Kidney (tissue), 14 donors: ENCODE results near the gene CHST13. TPM values are rescaled to one million over a fixed set of nuclear protein-coding genes. Genes with fewer than 3 reads are reported as not detected.

ENCODE experiments used
- DNase-seq, 5 donors: peaks; one replicate each; pipeline ENCODE4 v3.0.0-alpha.2; 2013 to 2020
- FAIRE-seq: peaks from 2 replicates; lab custom pipeline; 2012; peaks lifted over from hg19 to GRCh38; lab: Jason Lieb, UNC
- H3K27ac ChIP-seq, 2 donors: one replicate each; pipeline ENCODE4 v1.7.0; 2013; ENCODE audit warnings: low read depth in 2 of 2, low read length in 2 of 2, inconsistent platforms in 1 of 2
- H3K27me3 ChIP-seq: one replicate; pipeline ENCODE4 v1.7.1; 2013; ENCODE audit warnings: low read length, inconsistent platforms; ENCODE audit not compliant: control insufficient read depth, insufficient read depth
- H3K36me3 ChIP-seq, 3 donors: one replicate each; pipeline versions ENCODE4 v1.7.0 to v1.7.1; 2013; ENCODE audit warnings: low read length in 3 of 3, control low read depth in 1 of 3, inconsistent platforms in 1 of 3; ENCODE audit not compliant: insufficient read depth in 3 of 3, control insufficient read depth in 2 of 3
- H3K4me1 ChIP-seq, 3 donors: one replicate each; pipeline versions ENCODE4 v1.7.0 to v1.7.1; 2013; ENCODE audit warnings: low read length in 3 of 3, inconsistent platforms in 1 of 3, low read depth in 1 of 3; ENCODE audit not compliant: control insufficient read depth in 2 of 3, insufficient read depth in 2 of 3
- H3K4me3 ChIP-seq, 3 donors: one replicate each; pipeline versions ENCODE4 v1.7.0 to v1.8.1; 2013; ENCODE audit warnings: low read length in 3 of 3, control low read depth in 1 of 3, inconsistent platforms in 1 of 3
- H3K9ac ChIP-seq, 3 donors: one replicate each; pipeline versions ENCODE4 v1.7.0 to v1.7.1; 2013; ENCODE audit warnings: low read length in 3 of 3, control low read depth in 1 of 3, inconsistent platforms in 1 of 3
- H3K9me3 ChIP-seq, 3 donors: one replicate each; pipeline versions ENCODE4 v1.7.0 to v1.7.1; 2013; ENCODE audit warnings: low read length in 3 of 3, control low read depth in 1 of 3, inconsistent platforms in 1 of 3; ENCODE audit not compliant: control insufficient read depth in 2 of 3, insufficient read depth in 1 of 3
- CTCF ChIP-seq: IDR thresholded peaks from 3 replicates; pipeline ENCODE4 v1.5.1; 2012; ENCODE audit warnings: mild to moderate bottlenecking, moderate library complexity, borderline replicate concordance; ENCODE audit not compliant: insufficient read depth; ENCODE audit errors: extremely low read depth
- intact Hi-C: fragments of 100-400 bp; cut with DNase I; formaldehyde crosslinking; loops from one replicate; pipeline ENCODE4 v1.11.1; 2022
- polyA plus RNA-seq: library from polyadenylated mRNA; stranded (reverse); fragments of 350-450 nt; fragmentation: Illumina TruSeq; extraction: RNeasy Lipid Tissue Mini Kit (QIAGEN cat#74804); gene quantifications from one replicate; pipeline ENCODE4 v1.2.3, GENCODE V29; 2014; ENCODE audit warnings: low read depth, low replicate concordance; ENCODE audit not compliant: insufficient read depth
- total RNA-seq: library from RNA; stranded (reverse); fragmentation: NEBNext Ultra II Directional; extraction: Animal tissue kit (Norgen Biotek cat#: 25700); gene quantifications from one replicate; pipeline ENCODE4 v1.2.1, GENCODE V29; 2021
- donor health status: control.
- donor health status: control.
- donor health status: control.
- donor health status: control.
- donor health status: control.
- donor health status: DM: yes; HTN: yes; CAD: no.
- donor health status: Normal renal cell carcinoma (clear cell type).

The CHST13 gene
- total and polyA plus RNA-seq, 2 donors from 2014 or later, result 3.3 to 7.0 TPM

- H3K9ac ChIP-seq, result no peak overlapping the region
- FAIRE-seq (no peak), DNase-seq (peak in 2 of 5 donors; percentile 8 to 41)
- H3K36me3 ChIP-seq, result no peaks in the 10 kb centered on the region
- no peaks in the 10 kb centered on the region for H3K9me3 ChIP-seq
- intact Hi-C loops, result no loop called here
- no peak for TF ChIP-seq CTCF
- no peak overlapping the region for H3K27ac ChIP-seq
- no peak overlapping the region for H3K4me3 ChIP-seq
- no peaks in the 10 kb centered on the region for H3K4me1 ChIP-seq
- H3K27me3 ChIP-seq, result no peaks in the 10 kb centered on the region
Measured at GRCh38 chr3:126553284-126554084, 29.5 kb downstream of the CHST13 start.

- H3K36me3 ChIP-seq, result no peaks in the 10 kb centered on the region
- H3K4me3 ChIP-seq, result no peak overlapping the region
- no peak for TF ChIP-seq CTCF
- no peaks in the 10 kb centered on the region for H3K4me1 ChIP-seq
- DNase-seq (peak in 1 of 5 donors; percentile 14), FAIRE-seq (no peak)
- H3K27ac ChIP-seq, result no peak overlapping the region
- no peak overlapping the region for H3K9ac ChIP-seq
- no peaks in the 10 kb centered on the region for H3K27me3 ChIP-seq
- no peaks in the 10 kb centered on the region for H3K9me3 ChIP-seq
- intact Hi-C loops, result no loop called here
Measured at GRCh38 chr3:126554560-126555525, 30.9 kb downstream of the CHST13 start.

GRCh38 chr3:126555795-126556636 lies 32.1 kb downstream of the CHST13 start:
- H3K9me3 ChIP-seq, result no peaks in the 10 kb centered on the region
- no peaks in the 10 kb centered on the region for H3K36me3 ChIP-seq
- H3K9ac ChIP-seq, result no peak overlapping the region
- intact Hi-C loops, result no loop called here
- FAIRE-seq, result no peak
- H3K4me3 ChIP-seq, result no peak overlapping the region
- no peak overlapping the region for H3K27ac ChIP-seq
- H3K4me1 ChIP-seq, result no peaks in the 10 kb centered on the region
- no peak for TF ChIP-seq CTCF
- H3K27me3 ChIP-seq, result no peaks in the 10 kb centered on the region
- peak in 2 of 5 donors; percentile 7 to 20 for DNase-seq
